DMS79 (cell line): ENCODE results near the gene ISOC2.
"Not testable (repeated sequence)": the region's sequence is repeated elsewhere in the genome, so short reads cannot be mapped to it uniquely, and the experiment has no call there.

ENCODE experiments used
- DNase-seq: peaks from one replicate; lab custom pipeline; 2025; lab: John Stamatoyannopoulos, UW

The ISOC2 gene

GRCh38 chr19:55461259-55461973, at the start of gene ISOC2:
ISOC2 (minus strand) TSS chr19:55461642; CDS start chr19:55456486, 5,156 bp downstream.
- peak; percentile 99 for DNase-seq

DNA sequence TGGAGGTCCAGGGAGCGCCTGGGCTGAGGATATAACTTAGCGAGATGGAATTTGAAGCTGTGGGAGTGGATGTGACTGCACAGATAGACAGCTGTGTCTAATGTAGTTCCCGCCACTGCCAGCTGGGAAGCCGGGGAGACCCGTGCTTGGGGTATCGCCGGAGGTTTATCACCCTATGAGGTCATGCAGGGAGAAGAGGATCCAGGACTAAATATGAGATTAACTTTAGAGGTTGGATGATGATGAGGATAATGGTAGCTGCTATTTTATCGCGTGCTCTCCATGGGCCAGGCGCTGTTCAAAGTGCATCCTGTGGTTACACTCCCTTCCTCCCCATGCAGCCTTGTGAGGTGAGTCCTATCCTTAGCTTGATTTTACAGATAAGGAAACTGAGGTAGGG, 46.7 kb upstream of the ISOC2 start:
- DNase-seq = no peak

DNA sequence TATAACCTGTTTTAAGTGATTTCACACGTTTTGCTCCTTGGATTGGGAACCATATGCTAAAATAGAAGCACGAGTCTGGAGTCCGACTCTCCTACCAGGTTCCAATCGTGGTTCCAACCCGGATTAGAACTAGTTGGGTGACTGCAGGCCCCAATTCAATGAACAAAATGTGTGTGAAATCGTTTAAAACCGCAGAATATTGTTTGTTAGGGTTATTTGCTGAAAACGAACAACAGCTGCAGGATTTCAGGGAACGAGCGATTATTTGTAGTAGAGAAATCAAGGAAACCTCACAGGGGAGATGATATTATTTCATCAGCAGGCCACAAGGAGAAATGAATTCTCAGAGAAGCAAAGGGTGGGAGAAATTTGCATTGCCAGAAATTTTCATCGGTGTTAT, 43.5 kb upstream of the ISOC2 start:
- no peak for DNase-seq

GRCh38 chr19:55504252-55504603, 42.8 kb upstream of the ISOC2 start:
- DNase-seq = no peak

- DNase-seq = peak; percentile 74
These were observed 42.2 kb upstream of the ISOC2 start for GRCh38 chr19:55503502-55504251.

GRCh38 chr19:55503157-55503501, 41.7 kb upstream of the ISOC2 start:
- no peak for DNase-seq

DNA sequence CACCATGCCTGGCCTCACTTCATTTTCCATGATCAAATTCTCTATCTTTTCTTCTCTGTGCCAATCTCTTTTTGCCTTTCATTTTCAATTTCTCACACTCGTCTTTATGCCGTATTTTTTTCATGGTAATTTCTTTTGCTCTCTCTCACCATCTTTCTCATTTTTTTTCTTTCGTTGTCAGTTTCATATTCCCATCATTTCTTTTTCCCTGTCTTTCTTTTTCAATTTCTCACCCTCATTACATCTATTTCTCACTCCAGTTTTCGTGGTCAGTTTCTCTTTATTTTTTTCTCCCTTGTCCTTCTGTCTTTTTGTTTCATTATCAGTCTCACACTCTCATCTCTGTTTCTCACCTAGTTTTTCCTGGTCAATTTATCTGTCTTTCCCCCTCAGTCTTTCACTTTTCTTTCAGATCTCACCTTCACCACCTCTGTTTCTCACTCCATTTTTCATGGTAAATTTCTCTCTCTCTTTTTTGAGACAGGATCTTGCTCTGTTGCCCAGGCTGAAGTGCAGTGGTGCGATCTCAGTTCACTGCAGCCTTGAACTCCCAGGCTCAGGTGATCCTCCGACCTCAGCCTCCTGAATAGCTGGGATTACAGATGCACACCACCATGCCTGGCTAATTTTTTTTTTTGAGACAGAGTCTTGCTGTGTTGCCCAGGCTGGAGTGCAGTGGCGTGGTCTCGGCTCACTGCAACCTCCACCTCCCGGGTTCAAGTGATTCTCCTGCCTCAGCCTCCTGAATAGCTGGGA, 40.9 kb upstream of the ISOC2 start:
- no peak for DNase-seq

GRCh38 chr19:55500368-55500952, 39.0 kb upstream of the ISOC2 start:
- no peak for DNase-seq

- no peak for DNase-seq
These were observed 36.9 kb upstream of the ISOC2 start for GRCh38 chr19:55498246-55498840.

- DNase-seq = no peak
These were observed 36.3 kb upstream of the ISOC2 start for GRCh38 chr19:55497763-55498162.

GRCh38 chr19:55496820-55497219, 35.4 kb upstream of the ISOC2 start:
- DNase-seq = not testable (repeated sequence)

GRCh38 chr19:55495646-55496349, 34.4 kb upstream of the ISOC2 start:
- DNase-seq = no peak

GRCh38 chr19:55494172-55494761, 32.8 kb upstream of the ISOC2 start:
- no peak for DNase-seq

DNA sequence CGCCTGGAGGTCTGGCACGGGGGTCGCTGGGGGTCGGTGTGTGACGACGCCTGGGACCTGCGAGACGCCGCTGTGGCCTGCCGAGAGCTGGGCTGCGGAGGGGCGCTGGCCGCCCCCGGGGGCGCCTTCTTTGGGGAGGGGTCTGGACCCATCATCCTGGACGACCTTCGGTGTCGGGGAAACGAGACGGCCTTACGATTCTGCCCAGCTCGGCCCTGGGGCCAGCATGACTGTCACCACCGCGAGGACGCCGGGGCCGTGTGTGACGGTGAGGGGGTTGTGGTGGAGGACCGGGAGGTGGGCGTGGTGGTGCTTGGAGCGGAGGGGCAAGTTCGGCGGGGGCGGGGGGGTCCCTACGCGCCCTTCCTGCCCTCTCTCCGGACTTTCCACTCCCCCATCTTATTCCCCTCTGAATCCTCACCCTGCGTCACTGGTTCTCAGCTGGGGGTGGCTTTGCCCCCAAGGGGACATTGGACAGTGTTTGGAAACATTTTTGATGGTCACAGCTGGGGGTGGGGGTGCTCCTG, 32.3 kb upstream of the ISOC2 start:
- no peak for DNase-seq

- DNase-seq = no peak
These were observed 31.7 kb upstream of the ISOC2 start for GRCh38 chr19:55493052-55493644.

DNA sequence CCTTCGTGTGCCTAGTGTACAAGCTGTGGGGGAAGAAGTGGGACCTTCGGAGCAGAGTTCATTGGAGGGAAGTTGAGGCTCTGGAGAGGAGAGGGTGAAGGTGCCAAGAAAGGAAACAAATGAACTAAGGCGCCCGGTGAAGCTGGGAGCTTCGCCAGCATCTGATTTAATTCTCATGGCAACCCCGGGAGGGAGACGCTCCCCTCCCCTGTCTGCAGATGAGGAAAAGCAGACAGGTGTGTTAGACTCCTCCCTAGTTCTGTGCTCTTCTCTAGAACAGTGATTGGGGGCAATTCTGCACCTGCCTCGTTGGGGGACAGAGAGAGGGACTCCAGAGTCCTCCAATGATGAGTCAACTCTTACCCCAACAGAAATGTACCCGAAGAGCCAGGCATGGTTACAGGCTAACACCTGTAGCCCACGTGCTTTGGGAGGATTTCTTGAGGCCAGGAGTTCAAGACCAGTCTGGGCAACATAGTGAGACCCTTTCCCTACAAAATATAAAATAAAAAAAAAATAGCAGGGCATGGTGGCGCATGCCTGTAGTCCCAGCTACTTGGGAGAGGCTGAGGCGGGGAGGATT, 31.0 kb upstream of the ISOC2 start:
- no peak for DNase-seq

- no peak for DNase-seq
These were observed 30.3 kb upstream of the ISOC2 start for GRCh38 chr19:55491546-55492360.

DNA sequence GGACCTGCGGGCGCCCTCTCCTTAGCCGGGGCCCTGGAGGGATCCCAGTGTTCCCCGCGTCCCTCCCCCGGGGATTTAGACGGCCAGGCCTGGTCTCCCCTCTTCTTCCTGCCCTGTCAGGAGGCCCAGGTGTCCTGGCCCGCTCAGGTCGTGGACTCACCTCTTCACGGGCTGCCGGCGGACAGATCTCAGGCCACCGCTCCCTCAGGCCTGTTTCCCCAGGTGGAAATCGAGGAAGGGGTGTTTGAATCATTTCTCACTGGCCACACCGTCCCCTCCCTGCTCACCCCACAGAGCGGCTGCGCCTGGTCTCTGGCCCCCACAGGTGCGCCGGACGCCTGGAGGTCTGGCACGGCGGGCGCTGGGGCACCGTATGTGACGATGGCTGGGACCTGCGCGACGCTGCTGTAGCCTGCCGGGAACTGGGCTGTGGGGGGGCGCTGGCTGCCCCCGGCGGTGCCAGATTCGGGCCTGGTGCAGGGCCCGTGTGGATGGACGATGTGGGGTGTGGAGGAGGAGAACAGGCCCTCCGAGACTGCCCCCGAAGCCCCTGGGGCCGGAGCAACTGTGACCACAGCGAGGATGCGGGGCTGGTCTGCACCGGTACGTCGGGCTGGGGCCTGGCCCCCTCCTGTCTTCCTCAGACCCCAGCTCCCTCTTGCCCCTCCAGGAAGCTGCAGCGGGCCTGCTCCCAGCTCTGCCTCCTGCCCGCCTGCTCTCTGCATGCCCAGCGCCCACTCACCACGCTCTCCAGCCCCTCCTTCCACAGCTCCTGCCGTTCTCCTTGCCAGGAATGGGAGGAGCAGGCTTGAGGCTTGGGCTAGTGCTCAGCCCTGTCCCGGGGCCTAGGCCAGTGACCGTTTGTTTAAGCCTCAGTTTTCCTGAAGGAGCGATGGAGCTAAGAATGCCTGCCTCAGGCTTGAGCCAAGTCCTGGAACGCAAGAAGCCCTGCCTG, 29.3 kb upstream of the ISOC2 start:
- DNase-seq = no peak
